Common myeloid progenitor, CD34-positive (primary cell): ENCODE data around the gene C11orf98. TPM values are rescaled to one million over a fixed set of nuclear protein-coding genes. Genes with fewer than 3 reads are reported as not detected.

Experiments
- CTCF ChIA-PET: fragments of 350-600 bp; sonication (Branson Sonifier 250); formaldehyde crosslinking; loops from one replicate; lab custom pipeline; 2021; ENCODE audit warnings: antibody characterized with exemption; lab: Charles Lee
- POLR2A ChIA-PET: fragments of 350-600 bp; sonication (Branson Sonifier 250); formaldehyde crosslinking; loops from one replicate; lab custom pipeline; 2021; ENCODE audit warnings: antibody characterized with exemption; lab: Charles Lee
- DNase-seq, 3 donors: peaks; one replicate each; pipeline versions ENCODE4 v3.0.0 to v3.0.0-alpha.2; 2013
- H3K27ac ChIP-seq, 2 experiments: 1 replicate in 1 of 2; 2 replicates in 1 of 2; pipeline ENCODE4 v1.7.0; 2013; ENCODE audit warnings: inconsistent platforms in 2 of 2, low read length in 2 of 2, mild to moderate bottlenecking in 2 of 2, low read depth in 1 of 2, moderate library complexity in 1 of 2; ENCODE audit not compliant: severe bottlenecking in 2 of 2, insufficient read depth in 1 of 2, poor library complexity in 1 of 2
- H3K27me3 ChIP-seq, 5 experiments: replicated peaks in 2 of 5; 1 replicate in 3 of 5; 2 replicates in 2 of 5; pipeline versions ENCODE4 v1.6.1 to v1.7.0; 2013; ENCODE audit warnings: low read length in 4 of 5, mild to moderate bottlenecking in 2 of 5, moderate library complexity in 2 of 5, inconsistent platforms in 1 of 5; ENCODE audit not compliant: insufficient read depth in 5 of 5, control insufficient read depth in 4 of 5
- H3K36me3 ChIP-seq, 4 experiments: 1 replicate in 2 of 4; 2 replicates in 2 of 4; pipeline versions ENCODE4 v1.6.1 to v1.7.0; 2013; ENCODE audit warnings: low read length in 3 of 4, control low read depth in 1 of 4, mild to moderate bottlenecking in 1 of 4; ENCODE audit not compliant: control insufficient read depth in 4 of 4, insufficient read depth in 4 of 4
- H3K4me1 ChIP-seq, 4 experiments: 1 replicate in 3 of 4; 2 replicates in 1 of 4; pipeline versions ENCODE4 v1.6.1 to v1.7.1; 2013; ENCODE audit warnings: low read length in 3 of 4, mild to moderate bottlenecking in 3 of 4, control low read depth in 1 of 4, inconsistent platforms in 1 of 4, moderate library complexity in 1 of 4; ENCODE audit not compliant: control insufficient read depth in 4 of 4, insufficient read depth in 4 of 4; ENCODE audit errors: control extremely low read depth in 1 of 4
- H3K4me3 ChIP-seq, 7 experiments: 1 replicate in 4 of 7; 2 replicates in 3 of 7; pipeline versions ENCODE4 v1.5.1 to v1.7.0; 2013; ENCODE audit warnings: mild to moderate bottlenecking in 7 of 7, low read length in 6 of 7, moderate library complexity in 6 of 7, inconsistent platforms in 2 of 7, low read depth in 2 of 7, control low read depth in 1 of 7; ENCODE audit not compliant: insufficient read depth in 4 of 7, control insufficient read depth in 1 of 7; ENCODE audit errors: extremely low read depth in 1 of 7
- H3K9me3 ChIP-seq, 5 experiments: 1 replicate in 4 of 5; 2 replicates in 1 of 5; pipeline versions ENCODE4 v1.6.1 to v1.7.1; 2013; ENCODE audit warnings: low read length in 4 of 5, mild to moderate bottlenecking in 2 of 5, inconsistent platforms in 1 of 5, low read depth in 1 of 5, moderate library complexity in 1 of 5; ENCODE audit not compliant: control insufficient read depth in 4 of 5, insufficient read depth in 2 of 5; ENCODE audit errors: control extremely low read depth in 1 of 5
- WGBS: methylation state at CpG from one replicate; pipeline ENCODE4 v1.1.5; 2013; ENCODE audit not compliant: insufficient coverage; 5-methylcytosine and 5-hydroxymethylcytosine counted together
- polyA plus RNA-seq: library from polyadenylated mRNA; unstranded; fragments of 120-200 nt; gene quantifications from one replicate; pipeline ENCODE4 v1.2.1, GENCODE V29; 2013

C11orf98 gene
- polyA plus RNA-seq = 45.2 TPM

DNA sequence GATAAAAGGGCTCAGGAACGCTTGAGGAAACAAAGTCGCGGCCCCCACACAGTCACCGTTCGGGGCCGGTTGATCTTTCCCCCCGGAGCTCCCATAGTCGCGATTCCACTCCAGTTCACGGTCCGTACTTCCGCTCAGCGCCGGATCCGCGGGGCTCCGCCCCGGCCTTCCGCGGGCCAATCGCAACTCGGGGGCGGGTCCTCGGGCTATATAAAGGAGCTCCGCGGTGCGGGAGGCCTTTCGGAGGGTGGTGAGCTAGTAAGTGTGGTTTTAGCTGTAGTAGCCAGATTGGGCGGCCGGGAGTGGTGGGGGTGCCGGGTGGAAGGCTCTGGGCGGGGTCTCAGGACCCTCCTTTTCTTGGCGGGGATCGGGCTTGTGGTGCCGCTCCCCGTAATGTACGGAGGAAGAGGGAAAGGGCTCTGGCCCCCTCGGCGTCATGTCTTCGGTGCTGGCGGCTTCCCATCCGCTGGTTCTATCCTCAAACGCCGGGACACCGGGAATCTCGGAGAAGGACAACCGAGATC, at the start of gene C11orf98, which contains the start of gene CSKMT:
Gene C11orf98 (minus strand): TSS at position 136 of the 524 bp plus-strand sequence. CDS start 41 bp downstream, at position 95.
Gene CSKMT (plus strand): TSS at position 238 of the 524 bp plus-strand sequence. CDS start 568 bp downstream, outside the sequence.
- ChIA-PET POLR2A (interaction anchor here (0.6 to 2.3 kb wide), 19 partner anchors 8 to 191 kb away, joined by 3 to 33 read pairs (median 5); partner anchors contain the start of genes B3GAT3, EML3, GANAB and INTS5), CTCF (interaction anchor here (1.0 to 9.4 kb wide), 11 partner anchors 9 to 74 kb away, joined by 3 to 33 read pairs (median 6); partner anchors contain the start of genes GANAB, INTS5, TUT1 and UBXN1)
- peaks cover 0 to 44% (median 18%) of the 10 kb centered on the region in 4 experiments for H3K36me3 ChIP-seq
- no peaks in the 10 kb centered on the region for H3K9me3 ChIP-seq
- H3K27ac ChIP-seq = peak within 1 kb of the TSS; percentile 66 to 87
- no peaks in the 10 kb centered on the region for H3K27me3 ChIP-seq
- peak within 1 kb of the TSS; percentile 79 to 99 (median 94) for H3K4me3 ChIP-seq
- WGBS = 0% methylated on average over 41 of the region's 47 CpGs
- H3K4me1 ChIP-seq = peaks cover 4 to 38% (median 28%) of the 10 kb centered on the region in 4 experiments
- DNase-seq = peak; percentile 94 to 97 (median 97)

DNA sequence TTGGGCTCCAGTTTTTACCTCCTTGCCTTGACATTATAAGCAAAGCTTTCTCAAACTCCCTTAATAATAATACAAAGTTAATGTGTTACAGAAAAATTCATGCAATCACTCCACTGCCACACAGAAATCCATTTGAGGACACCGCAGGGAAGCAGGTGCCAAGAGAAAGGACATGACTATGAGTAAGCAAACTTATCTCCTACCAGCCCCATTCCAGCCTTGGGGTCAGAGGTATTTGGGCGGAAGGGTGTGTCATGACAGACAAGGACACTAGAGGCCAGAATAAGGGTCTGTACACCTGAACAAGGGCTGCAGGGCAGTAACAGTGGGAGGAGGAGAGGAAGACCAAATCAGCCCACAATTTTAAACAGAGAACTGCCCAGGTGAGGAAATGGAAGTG, 48.3 kb upstream of the C11orf98 start:
- Histone ChIP-seq H3K4me3 (no peak overlapping the region), H3K27me3 (no peaks in the 10 kb centered on the region), H3K9me3 (no peaks in the 10 kb centered on the region), H3K36me3 (peaks cover 29 to 79% (median 62%) of the 10 kb centered on the region in 4 experiments), H3K27ac (peak overlapping the region in 1 of 2 experiments; percentile 36), H3K4me1 (peaks cover 2 to 22% (median 17%) of the 10 kb centered on the region in 4 experiments)
- DNase-seq = no peak
- POLR2A ChIA-PET = interaction anchor here (0.5 kb wide), 1 partner anchor 14 kb away, joined by 3 read pairs; no protein-coding TSS in a partner anchor
- 100% methylated on average over 2 of the region's 2 CpGs for WGBS
- CTCF ChIA-PET = interaction anchor here (0.8 to 2.5 kb wide), 3 partner anchors 11 to 150 kb away, joined by 3 to 8 read pairs (median 3); no protein-coding TSS in a partner anchor

DNA sequence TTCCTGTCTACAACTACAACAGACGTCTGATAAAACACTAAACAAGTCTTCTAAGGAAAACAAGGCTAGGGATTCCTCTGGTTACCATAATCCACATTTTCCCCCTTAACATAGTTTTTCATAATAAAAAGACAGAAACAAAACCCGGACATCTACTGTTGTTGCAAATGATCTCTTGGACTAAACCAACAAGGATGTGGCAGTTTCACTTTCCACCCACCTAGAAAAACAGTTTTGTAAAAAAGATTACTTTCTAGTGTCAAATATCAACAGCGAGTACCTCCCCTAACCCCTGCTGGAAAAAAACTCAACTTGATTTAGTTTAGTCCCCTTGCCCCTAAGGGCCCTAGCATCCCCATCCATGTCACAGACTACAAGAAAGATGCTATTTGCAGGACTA, 47.9 kb upstream of the C11orf98 start:
- H3K27ac ChIP-seq = peak overlapping the region in 1 of 2 experiments; percentile 36
- POLR2A ChIA-PET = interaction anchor here (0.5 kb wide), 1 partner anchor 15 kb away, joined by 3 read pairs; no protein-coding TSS in a partner anchor
- WGBS = 90% methylated on average over 3 of the region's 3 CpGs

GRCh38 chr11:62712276-62712812, 47.3 kb upstream of the C11orf98 start:
- H3K4me1 ChIP-seq = peaks cover 2 to 32% (median 23%) of the 10 kb centered on the region in 4 experiments
- CTCF ChIA-PET = interaction anchor here (0.8 to 2.5 kb wide), 4 partner anchors 12 to 151 kb away, joined by 3 to 8 read pairs (median 3); no protein-coding TSS in a partner anchor
- peak overlapping the region in 1 of 2 experiments; percentile 36 for H3K27ac ChIP-seq
- POLR2A ChIA-PET = interaction anchor here (0.5 kb wide), 1 partner anchor 15 kb away, joined by 3 read pairs; no protein-coding TSS in a partner anchor
- H3K4me3 ChIP-seq = no peak overlapping the region
- H3K9me3 ChIP-seq = no peaks in the 10 kb centered on the region
- WGBS = 100% methylated on average over 3 of the region's 6 CpGs
- H3K36me3 ChIP-seq = peaks cover 24 to 70% (median 52%) of the 10 kb centered on the region in 4 experiments
- no peaks in the 10 kb centered on the region for H3K27me3 ChIP-seq
- DNase-seq = no peak

More for the DNA sequence above, 47.9 kb upstream of the C11orf98 start:
- Histone ChIP-seq H3K9me3 (no peaks in the 10 kb centered on the region), H3K4me1 (peaks cover 2 to 27% (median 21%) of the 10 kb centered on the region in 4 experiments), H3K36me3 (peaks cover 29 to 74% (median 57%) of the 10 kb centered on the region in 4 experiments), H3K4me3 (no peak overlapping the region), H3K27me3 (no peaks in the 10 kb centered on the region)
- CTCF ChIA-PET = interaction anchor here (0.8 to 2.5 kb wide), 4 partner anchors 11 to 151 kb away, joined by 3 to 8 read pairs (median 3); no protein-coding TSS in a partner anchor
- DNase-seq = no peak

DNA sequence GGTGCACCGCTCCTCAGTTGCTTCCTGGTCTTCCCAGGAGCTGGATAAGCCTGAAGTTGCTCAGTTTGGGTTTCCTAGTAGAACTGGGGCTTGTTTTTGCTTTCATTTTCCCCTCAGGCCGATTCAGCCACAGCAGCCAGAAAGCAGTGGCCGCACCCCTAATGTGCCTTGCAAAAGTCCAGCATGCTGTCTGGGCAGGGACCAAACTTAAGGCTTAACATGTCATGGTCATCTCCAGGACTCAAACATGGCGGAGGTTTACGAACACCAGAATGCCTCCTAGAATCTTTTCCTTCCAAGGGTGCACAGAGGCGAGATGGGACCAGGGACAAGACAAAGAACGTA, 45.0 kb upstream of the C11orf98 start:
- Histone ChIP-seq H3K36me3 (peaks cover 11 to 48% (median 29%) of the 10 kb centered on the region in 4 experiments), H3K27ac (peak overlapping the region; percentile 93 to 97), H3K9me3 (no peaks in the 10 kb centered on the region), H3K4me3 (peak overlapping the region; percentile 28 to 90 (median 82)), H3K4me1 (peaks cover 5 to 50% (median 39%) of the 10 kb centered on the region in 4 experiments), H3K27me3 (no peaks in the 10 kb centered on the region)
- WGBS = 61% methylated on average over 7 of the region's 7 CpGs
- POLR2A ChIA-PET = interaction anchor here (0.9 to 2.5 kb wide), 5 partner anchors 18 to 131 kb away, joined by 3 to 22 read pairs (median 6); partner anchors contain the start of genes HNRNPUL2, LBHD1, STX5 and TTC9C
- no peak for DNase-seq
- CTCF ChIA-PET = interaction anchor here (1.2 to 4.1 kb wide), 4 partner anchors 14 to 61 kb away, joined by 3 to 18 read pairs (median 6); no protein-coding TSS in a partner anchor

GRCh38 chr11:62709247-62710000, 44.4 kb upstream of the C11orf98 start:
- peaks cover 8 to 56% (median 44%) of the 10 kb centered on the region in 4 experiments for H3K4me1 ChIP-seq
- H3K36me3 ChIP-seq = peaks cover 9 to 44% (median 24%) of the 10 kb centered on the region in 4 experiments
- H3K27ac ChIP-seq = peak overlapping the region; percentile 93 to 97
- DNase-seq = peak; percentile 99 to 100 (median 100)
- POLR2A ChIA-PET = interaction anchor here (0.9 to 2.5 kb wide), 6 partner anchors 18 to 132 kb away, joined by 3 to 22 read pairs (median 6); partner anchors contain the start of genes HNRNPUL2, LBHD1, STX5 and TTC9C
- no peaks in the 10 kb centered on the region for H3K9me3 ChIP-seq
- under 1% methylated on average over 41 of the region's 47 CpGs for WGBS
- CTCF ChIA-PET = interaction anchor here (0.6 to 4.1 kb wide), 9 partner anchors 11 to 77 kb away, joined by 3 to 20 read pairs (median 5); no protein-coding TSS in a partner anchor
- H3K4me3 ChIP-seq = peak overlapping the region; percentile 61 to 90 (median 82)
- H3K27me3 ChIP-seq = no peaks in the 10 kb centered on the region
